ENCODE measurements around the gene CLEC10A.

DNA sequence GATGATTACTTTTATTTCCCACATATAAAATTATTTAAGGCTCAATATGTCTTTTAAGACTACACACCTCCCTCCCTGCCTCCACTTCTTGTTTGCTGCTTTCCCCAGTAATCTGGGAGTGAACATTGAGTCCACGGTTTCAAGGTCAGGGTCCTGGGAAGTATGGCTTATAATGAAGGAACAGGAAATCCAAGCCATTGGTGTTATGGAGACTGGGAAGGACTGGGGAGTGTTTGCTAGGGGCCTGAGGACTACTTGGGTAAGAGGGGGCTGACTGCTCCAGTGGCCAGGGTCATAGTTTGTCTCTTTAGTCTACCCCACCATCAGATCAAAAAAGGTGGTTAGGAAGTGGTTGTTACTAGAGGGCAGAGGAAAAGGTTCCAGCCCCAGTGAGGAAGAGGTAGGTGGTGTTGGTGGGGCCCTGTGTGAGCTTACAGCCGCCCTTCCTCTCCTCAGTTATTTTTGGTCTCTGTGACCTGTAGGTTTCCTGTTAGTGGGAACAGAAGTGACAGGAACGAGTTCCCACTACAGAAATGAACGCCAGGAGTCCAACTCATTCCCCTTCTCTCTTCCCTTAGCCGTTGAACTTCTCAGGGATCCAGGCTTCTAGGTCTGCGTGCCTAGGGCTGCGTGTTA lies 45.0 kb downstream of the CLEC10A start:
- TF ChIP-seq ELF4 (IDR thresholded peaks at IDR 0.05): no peak
- TF ChIP-seq FOXM1 (IDR thresholded peaks at IDR 0.05; ENCODE audit: borderline replicate concordance): no peak
- TF ChIP-seq SUZ12 (IDR thresholded peaks at IDR 0.05): no peak
- no peak for TF ChIP-seq FOXA1 (IDR thresholded peaks at IDR 0.05)
- no peak for TF ChIP-seq LEF1 (IDR thresholded peaks at IDR 0.05; ENCODE audit: borderline replicate concordance)
- TF ChIP-seq PKNOX1 (IDR thresholded peaks at IDR 0.05): no peak
